DOHH2 (cell line): ENCODE data around the gene SLC6A13.

Source experiments
- H3F3A ChIP-seq: fragments of 200-600 bp; sonication (generic), shearing (Covaris generic); 2 replicates; pipeline ENCODE4 v1.6.0; 2016; ENCODE audit warnings: antibody characterized with exemption, mild to moderate bottlenecking; ENCODE audit not compliant: control insufficient read depth, insufficient read depth
- H3K27ac ChIP-seq: fragments of 200-600 bp; sonication (generic); 2 replicates; pipeline ENCODE4 v1.5.1; 2014; ENCODE audit warnings: low read depth, mild to moderate bottlenecking, low read length, moderate library complexity
- H3K27me3 ChIP-seq: fragments of 200-600 bp; sonication (generic); 2 replicates; pipeline ENCODE4 v1.6.1; 2014; ENCODE audit warnings: mild to moderate bottlenecking, low read length, mixed read lengths; ENCODE audit not compliant: control insufficient read depth
- H3K36me3 ChIP-seq: fragments of 200-600 bp; sonication (generic); 2 replicates; pipeline ENCODE4 v1.6.1; 2014; ENCODE audit warnings: mild to moderate bottlenecking, low read length, moderate library complexity, mixed read lengths; ENCODE audit not compliant: control insufficient read depth
- H3K4me1 ChIP-seq: fragments of 200-600 bp; sonication (generic); 2 replicates; pipeline ENCODE4 v1.6.1; 2014; ENCODE audit warnings: mild to moderate bottlenecking, low read length, mixed read lengths; ENCODE audit not compliant: control insufficient read depth
- H3K4me2 ChIP-seq: fragments of 200-600 bp; sonication (generic); 2 replicates; pipeline ENCODE4 v1.6.0; 2014; ENCODE audit warnings: mild to moderate bottlenecking, low read length, moderate library complexity
- H3K4me3 ChIP-seq: fragments of 200-600 bp; sonication (generic); 2 replicates; pipeline ENCODE4 v1.5.1; 2014; ENCODE audit warnings: mild to moderate bottlenecking, low read length, mixed read lengths
- H3K79me2 ChIP-seq: fragments of 200-600 bp; sonication (generic); 2 replicates; pipeline ENCODE4 v1.6.1; 2014; ENCODE audit warnings: mild to moderate bottlenecking, low read length, mixed read lengths; ENCODE audit not compliant: control insufficient read depth
- H3K9me2 ChIP-seq: fragments of 200-600 bp; sonication (generic); replicated peaks from 2 replicates; pipeline ENCODE4 v1.6.1; 2014; ENCODE audit warnings: mild to moderate bottlenecking, low read length, mixed read lengths; ENCODE audit not compliant: control insufficient read depth
- H3K9me3 ChIP-seq: fragments of 200-600 bp; sonication (generic); 2 replicates; pipeline ENCODE4 v1.6.1; 2014; ENCODE audit warnings: antibody characterized with exemption, low read length, mixed read lengths; ENCODE audit not compliant: control insufficient read depth, insufficient read depth
- H4K20me1 ChIP-seq: fragments of 200-600 bp; sonication (generic); 2 replicates; pipeline ENCODE4 v1.6.0; 2014; ENCODE audit warnings: low read depth, mild to moderate bottlenecking, antibody characterized with exemption, low read length, moderate library complexity; ENCODE audit not compliant: control insufficient read depth, insufficient read depth
- CTCF ChIP-seq: fragments of 200-600 bp; sonication (generic); IDR thresholded peaks from one replicate; pipeline ENCODE4 v1.5.1; 2014; ENCODE audit warnings: antibody characterized with exemption, mild to moderate bottlenecking, low read depth, low read length; ENCODE audit not compliant: poor library complexity, severe bottlenecking
- EZH2phosphoT487 ChIP-seq: fragments of 200-600 bp; sonication (generic); IDR thresholded peaks from 2 replicates; pipeline ENCODE4 v1.6.1; 2017; ENCODE audit warnings: borderline replicate concordance, mild to moderate bottlenecking, antibody characterized with exemption, low read length, moderate library complexity, mixed read lengths

SLC6A13 gene

GRCh38 chr12:179131-179884, 83.3 kb downstream of the SLC6A13 start:
- Histone ChIP-seq H3K4me2 (no peak overlapping the region), H3K36me3 (no peaks in the 10 kb centered on the region), H3K4me3 (no peak overlapping the region), H3K27me3 (no peaks in the 10 kb centered on the region), H4K20me1 (no peaks in the 10 kb centered on the region), H3F3A (no peaks in the 10 kb centered on the region), H3K9me3 (no peaks in the 10 kb centered on the region), H3K4me1 (no peaks in the 10 kb centered on the region), H3K27ac (no peak overlapping the region), H3K79me2 (no peaks in the 10 kb centered on the region), H3K9me2 (no peaks in the 10 kb centered on the region)
- TF ChIP-seq EZH2phosphoT487 = no peak
- no peak for TF ChIP-seq CTCF

GRCh38 chr12:178829-179109, 83.9 kb downstream of the SLC6A13 start:
- H3K27ac ChIP-seq = no peak overlapping the region
- no peaks in the 10 kb centered on the region for H3K4me1 ChIP-seq
- no peaks in the 10 kb centered on the region for H3K79me2 ChIP-seq
- no peaks in the 10 kb centered on the region for H4K20me1 ChIP-seq
- H3K9me3 ChIP-seq = no peaks in the 10 kb centered on the region
- H3K4me2 ChIP-seq = no peak overlapping the region
- no peaks in the 10 kb centered on the region for H3F3A ChIP-seq
- H3K27me3 ChIP-seq = no peaks in the 10 kb centered on the region
- H3K4me3 ChIP-seq = no peak overlapping the region
- H3K9me2 ChIP-seq = no peaks in the 10 kb centered on the region
- no peaks in the 10 kb centered on the region for H3K36me3 ChIP-seq
- no peak for TF ChIP-seq EZH2phosphoT487
- TF ChIP-seq CTCF = no peak

- no peaks in the 10 kb centered on the region for H4K20me1 ChIP-seq
- no peaks in the 10 kb centered on the region for H3F3A ChIP-seq
- H3K27me3 ChIP-seq = no peaks in the 10 kb centered on the region
- no peaks in the 10 kb centered on the region for H3K9me3 ChIP-seq
- H3K79me2 ChIP-seq = no peaks in the 10 kb centered on the region
- H3K4me1 ChIP-seq = no peaks in the 10 kb centered on the region
- no peaks in the 10 kb centered on the region for H3K36me3 ChIP-seq
- no peak overlapping the region for H3K4me3 ChIP-seq
- TF ChIP-seq CTCF (no peak), EZH2phosphoT487 (no peak)
- H3K27ac ChIP-seq = no peak overlapping the region
- no peak overlapping the region for H3K4me2 ChIP-seq
- no peaks in the 10 kb centered on the region for H3K9me2 ChIP-seq
Observed at GRCh38 chr12:177980-178828, 84.4 kb downstream of the SLC6A13 start.
